VCaP (cell line): ENCODE measurements around the gene SEC14L3.
"Not testable (repeated sequence)": the region's sequence is repeated elsewhere in the genome, so short reads cannot be mapped to it uniquely, and the experiment has no call there.

Experiments used
- H3K27ac ChIP-seq: fragments of 450-650 bp; 2 replicates; pipeline ENCODE4 v1.5.1; 2017
- CTCF ChIP-seq: fragments of 450-650 bp; conservative IDR thresholded peaks from 2 replicates; pipeline ENCODE4 v1.5.1; 2017; ENCODE audit warnings: mild to moderate bottlenecking, moderate library complexity

The SEC14L3 gene

DNA sequence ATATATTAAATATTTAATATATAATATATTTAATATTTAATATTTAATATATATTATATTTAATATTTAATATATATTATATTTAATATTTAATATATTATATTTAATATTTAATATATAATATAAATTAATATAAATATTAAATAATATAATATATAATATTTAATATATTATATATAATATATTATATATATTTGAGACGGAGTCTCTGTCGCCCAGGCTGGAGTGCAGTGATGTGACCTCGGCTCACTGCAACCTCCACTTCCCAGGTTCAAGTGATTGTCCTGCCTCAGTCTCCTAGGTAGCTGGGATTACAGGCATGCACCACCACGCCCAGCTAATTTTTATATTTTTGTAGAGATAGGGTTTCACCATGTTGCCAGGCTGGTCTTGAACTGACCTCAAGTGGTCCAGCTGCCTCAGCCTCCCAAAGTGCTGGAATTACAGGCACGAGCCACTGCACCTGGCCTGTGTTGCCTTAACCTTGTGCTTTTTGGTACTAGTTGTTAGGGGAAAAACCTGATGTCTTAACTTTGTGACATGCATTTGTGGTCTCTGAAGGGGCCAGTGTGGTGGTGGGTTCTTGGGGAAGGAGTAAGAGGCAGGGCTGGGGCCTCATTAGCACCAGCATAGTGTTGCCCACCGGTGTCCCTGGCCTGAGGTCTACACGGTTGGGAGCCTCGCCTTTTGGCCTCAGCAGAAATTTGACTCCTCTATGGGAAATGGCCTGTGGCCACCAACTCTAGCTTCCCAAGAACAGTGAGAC, 16.6 kb downstream of the SEC14L3 start:
- TF ChIP-seq CTCF, result no peak
- no peak overlapping the region for H3K27ac ChIP-seq

DNA sequence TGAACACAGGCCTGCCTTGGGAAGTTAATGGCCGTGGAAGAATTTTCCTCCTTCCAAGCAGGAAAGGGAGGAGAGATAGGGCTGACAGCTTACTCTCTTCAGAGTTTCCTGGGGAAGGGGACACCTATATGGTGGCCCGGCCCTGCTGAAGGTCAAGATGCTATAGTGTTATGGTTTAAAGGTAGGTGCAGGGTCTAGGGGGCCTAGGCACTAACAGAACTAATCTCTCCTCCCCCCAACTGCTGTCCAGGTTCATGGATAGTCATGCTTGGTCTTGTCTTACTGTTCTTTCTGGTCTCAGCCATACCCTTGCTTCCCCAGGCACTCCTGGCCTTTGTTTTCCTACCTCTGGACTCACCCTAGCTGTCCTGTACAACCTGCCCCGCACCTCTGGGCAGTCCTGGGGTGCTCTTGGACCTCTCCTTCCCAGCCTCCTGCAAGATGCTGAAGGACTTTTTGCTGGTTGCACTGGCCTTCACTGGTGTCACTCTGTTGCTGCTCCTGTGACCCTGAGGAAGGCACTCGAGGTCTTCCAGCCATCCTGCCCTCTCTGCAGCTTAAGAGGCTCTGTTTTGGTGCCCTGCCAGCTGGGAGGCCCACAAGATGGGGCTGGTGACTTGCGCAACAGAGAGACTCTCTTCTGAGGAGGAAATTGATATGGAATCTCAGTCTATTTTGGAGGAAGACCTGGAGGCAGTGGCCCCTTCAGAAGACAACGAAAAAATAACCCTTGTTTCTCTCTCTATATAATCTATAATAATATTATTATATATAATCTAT, 17.9 kb downstream of the SEC14L3 start:
- peak; percentile 45 for TF ChIP-seq CTCF
- H3K27ac ChIP-seq, result no peak overlapping the region

GRCh38 chr22:30452861-30453260, 19.0 kb downstream of the SEC14L3 start:
- TF ChIP-seq CTCF, result no peak
- no peak overlapping the region for H3K27ac ChIP-seq

GRCh38 chr22:30451488-30451887, 20.3 kb downstream of the SEC14L3 start:
- not testable (repeated sequence) for H3K27ac ChIP-seq

- no peak overlapping the region for H3K27ac ChIP-seq
- TF ChIP-seq CTCF, result no peak
Observed at GRCh38 chr22:30447656-30448055, 24.2 kb downstream of the SEC14L3 start.

DNA sequence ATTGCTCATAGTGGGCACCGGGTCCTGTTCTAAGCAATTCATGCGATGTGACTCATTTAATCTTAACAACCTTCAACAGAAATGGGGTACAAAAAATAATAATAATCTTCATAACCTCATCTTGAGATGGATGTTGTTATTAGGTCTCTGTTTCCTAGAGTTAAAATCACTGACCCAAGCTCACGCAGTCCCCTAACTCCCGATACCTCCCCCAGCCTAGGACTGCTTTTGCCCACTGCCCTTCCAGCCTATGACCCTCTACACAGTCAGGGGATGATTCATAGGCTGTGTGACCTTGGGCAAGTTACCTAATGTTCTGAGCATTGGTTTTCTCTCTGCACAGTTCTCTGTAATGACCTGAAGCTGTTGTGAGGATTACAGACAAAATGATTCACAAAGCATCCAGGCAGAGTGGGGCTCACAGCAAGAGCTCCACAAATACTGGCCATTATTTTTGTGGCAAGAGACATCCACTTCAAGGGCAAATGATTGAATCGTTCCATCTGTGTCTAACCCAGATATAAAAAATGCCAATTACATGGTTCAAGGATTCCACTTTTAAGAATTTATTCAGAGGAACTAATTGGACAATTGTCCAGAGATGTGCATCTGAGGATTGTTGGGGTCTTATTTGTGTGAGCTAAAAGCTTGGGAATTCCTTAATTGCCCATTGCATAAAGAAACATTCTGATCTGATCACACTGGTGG, 26.2 kb downstream of the SEC14L3 start:
- no peak overlapping the region for H3K27ac ChIP-seq
- TF ChIP-seq CTCF, result peak; percentile 48

DNA sequence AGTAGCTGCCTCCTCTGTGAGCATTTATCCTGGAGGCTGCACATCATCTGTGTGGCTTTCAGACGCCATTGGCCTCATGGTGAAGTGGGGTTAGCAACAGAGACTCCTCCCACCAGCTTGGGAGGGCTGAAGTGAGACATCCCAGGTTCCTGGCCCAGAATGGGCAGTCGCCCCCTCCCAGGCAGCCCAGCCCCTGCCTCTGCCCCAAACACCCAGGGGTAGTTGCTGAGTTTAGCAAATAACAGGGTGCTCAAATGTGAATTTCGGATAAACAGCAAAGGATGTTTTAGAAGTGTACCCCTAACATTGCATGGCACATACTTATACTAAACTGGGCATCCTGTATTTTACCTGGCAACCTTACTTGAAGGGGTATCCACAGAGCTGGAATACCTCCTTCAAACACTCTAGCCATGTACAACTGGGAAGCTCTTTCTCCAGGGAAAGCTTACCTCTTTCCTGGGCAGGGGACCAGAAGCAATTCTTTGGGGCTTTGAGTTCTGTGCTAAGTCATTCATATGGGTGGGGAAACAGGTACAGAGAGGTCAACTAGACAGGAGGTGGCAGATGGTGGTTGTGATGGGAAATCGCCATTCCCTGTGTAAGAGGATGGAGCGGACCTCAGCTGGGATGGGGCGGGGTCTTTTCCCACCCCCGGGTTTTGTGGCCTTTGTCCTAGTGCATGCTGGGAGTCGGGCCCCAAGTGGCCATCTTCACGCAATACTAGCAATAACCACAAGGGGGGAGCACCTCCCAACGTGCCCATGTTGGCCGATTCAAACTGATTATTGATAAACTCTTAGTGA, 27.0 kb downstream of the SEC14L3 start:
- no peak overlapping the region for H3K27ac ChIP-seq
- peak; percentile 88 for TF ChIP-seq CTCF
